Measurements from ENCODE around the gene CDKN2D.

GRCh38 chr19:10582091-10582490, 13.3 kb upstream of the CDKN2D start:
- TF ChIP-seq POLR2AphosphoS5 (IDR thresholded peaks at IDR 0.05; ENCODE audit: low read depth, low read length) (no peak), TAF1 (IDR thresholded peaks at IDR 0.05; ENCODE audit: borderline replicate concordance, low read depth, low read length) (no peak), POLR2A (IDR thresholded peaks at IDR 0.05; ENCODE audit: low read depth, low read length) (no peak)
